NCI-H146 treated with DMSO at 0.1 percent for 48 hours (cell line): ENCODE data around the gene RAPGEF2.

Experiments
- DNase-seq: peaks from one replicate; lab custom pipeline; 2025; ENCODE audit not compliant: unreplicated experiment; lab: John Stamatoyannopoulos, UW

Gene RAPGEF2

GRCh38 chr4:159129814-159130550 lies 27.1 kb downstream of the RAPGEF2 start:
- DNase-seq: no peak

- DNase-seq: no peak
Observed at GRCh38 chr4:159131564-159131963, 28.7 kb downstream of the RAPGEF2 start.

DNA sequence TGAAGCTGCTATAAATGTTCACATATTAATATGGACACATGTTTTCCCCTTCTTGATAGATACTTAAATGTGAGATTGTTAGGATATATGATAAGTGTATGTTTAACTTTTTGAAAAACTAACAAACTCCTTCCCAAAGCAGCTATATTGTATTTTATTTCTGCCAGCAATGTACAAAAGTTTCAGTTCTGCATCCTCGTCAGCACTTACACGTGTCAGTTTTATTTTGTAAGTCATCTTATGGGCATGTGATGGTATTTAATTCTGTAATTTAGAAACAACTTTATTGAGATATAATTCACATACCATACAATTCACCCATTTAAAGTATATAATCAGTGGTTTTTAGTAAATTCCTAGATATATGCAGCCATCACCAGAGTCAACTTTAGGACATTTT lies 31.6 kb downstream of the RAPGEF2 start:
- DNase-seq: no peak

DNA sequence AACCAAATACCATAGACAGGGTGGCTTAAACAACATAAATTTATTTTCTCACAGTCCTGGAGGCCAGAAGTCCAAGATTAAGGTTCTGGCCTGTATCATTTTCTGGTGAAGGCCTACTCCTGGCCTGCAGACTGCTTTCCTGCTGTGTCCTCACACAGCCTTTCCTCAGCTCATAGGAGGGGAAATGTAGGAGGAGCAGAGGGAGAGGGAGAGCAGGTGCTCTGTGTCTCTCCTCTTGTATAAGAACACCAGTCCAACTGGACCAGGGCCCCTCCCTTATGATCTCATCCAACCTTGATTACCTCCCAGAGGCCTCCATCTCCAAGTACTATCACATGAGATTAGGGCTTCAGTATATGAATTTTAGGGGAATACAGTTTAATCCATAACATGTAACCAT lies 34.3 kb downstream of the RAPGEF2 start:
- DNase-seq: peak; percentile 65

- DNase-seq: no peak
Observed at GRCh38 chr4:159138436-159138835, 35.6 kb downstream of the RAPGEF2 start.

- DNase-seq: no peak
Observed at GRCh38 chr4:159141193-159141592, 38.3 kb downstream of the RAPGEF2 start.

DNA sequence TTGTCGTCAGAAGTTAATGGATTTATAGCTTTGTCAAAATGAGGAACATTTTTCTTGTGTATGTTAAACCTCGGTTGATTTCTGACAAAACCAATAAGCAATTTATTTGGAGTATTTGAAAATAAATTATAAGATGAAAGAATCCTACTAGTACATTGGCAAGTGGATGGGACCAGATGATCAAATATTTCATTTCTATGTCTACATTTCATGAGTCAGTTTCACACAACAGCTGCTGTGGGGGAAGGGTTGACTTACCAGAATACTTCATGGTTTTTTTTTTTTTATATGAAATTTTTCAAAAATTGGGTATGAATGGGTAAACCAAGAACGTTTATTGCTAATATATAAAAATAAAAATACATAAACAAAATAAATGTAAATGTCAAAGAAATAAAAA lies 39.4 kb downstream of the RAPGEF2 start:
- no peak for DNase-seq

- no peak for DNase-seq
Observed at GRCh38 chr4:159142681-159143384, 40.0 kb downstream of the RAPGEF2 start.

GRCh38 chr4:159143687-159144086 lies 40.8 kb downstream of the RAPGEF2 start:
- no peak for DNase-seq

DNA sequence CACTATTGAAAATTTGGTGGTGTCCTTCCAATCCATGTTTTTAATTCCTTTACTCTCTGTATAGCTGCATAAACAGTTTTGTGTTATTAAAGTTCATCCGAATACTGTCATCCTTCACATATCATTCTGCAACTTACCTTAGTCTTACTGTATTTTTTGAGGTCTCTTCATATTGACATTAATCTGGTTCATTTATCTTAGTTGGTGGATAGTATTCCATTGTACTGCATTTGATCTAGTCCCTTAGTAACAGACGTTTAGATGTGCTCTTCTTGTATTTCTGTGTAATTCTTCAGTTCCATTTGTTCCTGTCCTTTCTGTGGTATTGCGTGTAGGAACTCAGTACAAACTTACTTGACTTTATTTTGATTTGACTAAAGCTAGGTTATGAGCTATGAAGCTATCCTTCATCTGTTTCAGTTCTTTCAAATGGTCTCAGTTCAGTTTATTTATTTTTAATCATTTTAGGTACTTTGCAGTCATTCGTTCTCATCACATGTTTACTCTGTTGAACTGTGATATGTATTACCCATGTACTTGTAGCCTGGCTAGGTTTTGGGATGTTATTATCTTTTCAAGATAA lies 41.3 kb downstream of the RAPGEF2 start:
- DNase-seq: no peak

- DNase-seq: no peak
Observed at GRCh38 chr4:159145318-159145991, 42.6 kb downstream of the RAPGEF2 start.

GRCh38 chr4:159145992-159146330 lies 43.1 kb downstream of the RAPGEF2 start:
- DNase-seq: no peak

DNA sequence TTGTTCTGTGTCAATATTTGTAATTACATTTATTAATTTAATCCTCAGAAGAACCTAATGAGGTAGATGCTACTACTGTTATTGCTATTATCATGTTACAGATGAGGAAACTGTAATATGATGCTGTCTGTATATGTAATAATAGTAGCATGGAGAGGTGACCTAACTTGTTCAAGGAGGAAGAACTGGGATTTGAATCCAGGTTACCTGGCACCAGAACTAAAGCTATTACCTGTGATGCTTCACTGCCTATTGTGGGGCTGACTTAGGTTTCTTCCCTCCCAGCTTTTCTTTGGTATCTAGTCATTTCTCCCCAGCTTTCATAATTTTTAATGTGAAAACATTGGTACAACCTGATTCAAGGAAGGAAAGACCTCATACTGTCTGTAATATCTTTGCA lies 43.6 kb downstream of the RAPGEF2 start:
- no peak for DNase-seq

DNA sequence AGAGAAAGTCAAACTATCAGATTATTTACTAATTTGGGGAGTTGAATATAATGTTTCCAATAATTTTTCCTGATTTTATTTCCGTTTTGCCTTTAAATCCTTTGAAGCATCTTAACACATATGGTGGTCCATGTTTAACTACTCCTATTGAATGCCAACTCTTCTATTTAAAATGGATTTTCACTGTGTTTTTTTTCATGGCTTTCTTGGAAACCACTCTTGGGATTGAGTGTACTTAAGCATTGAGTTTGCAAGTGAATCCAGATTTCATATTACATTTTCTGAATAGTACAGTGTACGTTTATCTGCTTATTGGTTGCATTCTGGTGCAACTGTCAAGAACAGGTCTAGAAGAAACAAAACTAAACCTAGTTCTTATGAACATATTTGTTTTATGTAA lies 45.6 kb downstream of the RAPGEF2 start:
- no peak for DNase-seq

- DNase-seq: no peak
Observed at GRCh38 chr4:159149666-159150065, 46.8 kb downstream of the RAPGEF2 start.

GRCh38 chr4:159150396-159150795 lies 47.5 kb downstream of the RAPGEF2 start:
- no peak for DNase-seq

DNA sequence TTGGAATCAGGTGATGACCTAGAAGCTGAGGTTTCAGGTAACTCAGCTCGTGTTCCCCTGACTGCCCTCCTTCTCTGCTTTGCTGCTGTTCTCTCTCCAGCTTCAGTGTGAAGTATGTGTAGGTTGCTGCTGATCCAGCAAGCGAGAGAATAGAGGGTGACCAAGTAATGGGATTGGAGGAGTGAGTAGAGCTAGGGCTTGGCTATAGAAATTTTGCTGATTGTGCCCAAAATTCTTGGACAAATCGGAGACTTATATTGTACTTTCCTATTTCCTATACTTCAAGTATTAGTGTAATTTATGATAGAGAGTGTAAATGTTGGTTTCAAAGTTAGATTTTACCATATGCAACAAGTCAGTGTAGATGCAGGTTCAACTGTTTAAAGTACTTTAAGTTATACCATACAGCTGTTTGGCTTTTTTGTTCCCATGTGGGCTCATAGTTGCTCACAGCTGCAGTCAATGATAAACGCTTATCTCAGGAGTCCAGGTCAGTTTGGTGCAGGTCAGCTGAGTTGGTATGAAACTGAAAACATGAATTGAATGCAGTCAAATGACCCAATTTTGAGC lies 48.0 kb downstream of the RAPGEF2 start:
- DNase-seq: no peak

DNA sequence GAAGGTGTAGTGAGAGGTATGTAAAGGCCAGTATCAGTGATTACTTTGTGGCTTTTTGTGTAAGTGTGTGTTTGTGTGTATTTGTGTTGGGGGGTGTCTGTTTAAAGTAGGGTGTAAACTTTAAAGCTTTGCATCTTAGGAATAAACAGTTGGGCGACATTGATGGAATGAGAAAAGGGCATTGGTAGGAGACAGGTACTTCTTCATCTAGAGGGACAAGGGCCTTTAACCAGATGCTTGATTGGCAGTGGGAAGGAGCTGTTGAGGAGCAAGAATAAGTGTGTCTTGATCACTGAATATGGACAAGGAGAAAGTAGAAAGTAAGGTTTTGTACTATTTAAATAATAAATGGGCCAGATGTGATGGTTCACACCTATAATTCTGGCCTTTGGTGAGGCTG lies 48.8 kb downstream of the RAPGEF2 start:
- no peak for DNase-seq

DNA sequence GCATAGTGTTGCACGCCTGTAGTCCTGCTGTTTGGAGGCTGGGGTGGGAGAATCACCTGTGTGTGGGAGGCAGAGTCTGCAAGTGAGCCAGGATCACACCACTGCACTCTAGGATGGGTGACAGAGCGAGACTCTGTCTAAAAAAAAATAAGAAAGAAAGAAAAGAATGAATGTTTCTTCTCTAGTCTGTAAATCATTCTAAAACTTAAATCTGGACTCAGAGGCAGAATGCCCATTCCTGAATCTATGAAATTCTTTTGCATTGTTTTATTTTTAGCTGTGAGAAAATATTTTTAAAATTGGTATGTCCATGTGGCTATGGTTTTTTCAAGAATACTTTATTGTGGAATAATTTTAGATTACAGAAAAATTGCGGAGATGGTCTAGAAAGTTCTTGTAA lies 49.3 kb downstream of the RAPGEF2 start:
- no peak for DNase-seq

GRCh38 chr4:159153669-159154068 lies 50.8 kb downstream of the RAPGEF2 start:
- no peak for DNase-seq

GRCh38 chr4:159155119-159155518 lies 52.2 kb downstream of the RAPGEF2 start:
- no peak for DNase-seq
